Activated naive CD4-positive, alpha-beta T cell (primary cell): ENCODE results near the gene NT5C3B.
A peak's percentile ranks its signal among the peaks of the same experiment; 100 is the strongest.

ENCODE experiments used
- DNase-seq, 4 experiments: peaks; one replicate each; lab custom pipeline; 2025; lab: John Stamatoyannopoulos, UW

Gene NT5C3B

GRCh38 chr17:41810659-41811548, 25.1 kb downstream of the NT5C3B start:
- DNase-seq: peak in 1 of 4 experiments; percentile 35

- no peak for DNase-seq
These were observed 29.2 kb downstream of the NT5C3B start for GRCh38 chr17:41806685-41807445.

- DNase-seq: no peak
These were observed 32.7 kb downstream of the NT5C3B start for GRCh38 chr17:41803049-41804020.

- DNase-seq: peak; percentile 31 to 70 (median 64)
These were observed 34.4 kb downstream of the NT5C3B start for GRCh38 chr17:41801374-41802271.

- no peak for DNase-seq
These were observed 35.2 kb downstream of the NT5C3B start for GRCh38 chr17:41800601-41801373.

- DNase-seq: no peak
These were observed 36.7 kb downstream of the NT5C3B start for GRCh38 chr17:41799366-41799765.

GRCh38 chr17:41797377-41797776, 38.7 kb downstream of the NT5C3B start:
- no peak for DNase-seq

GRCh38 chr17:41796121-41796895, 39.7 kb downstream of the NT5C3B start:
- DNase-seq: no peak

- DNase-seq: no peak
These were observed 41.5 kb downstream of the NT5C3B start for GRCh38 chr17:41794540-41794975.

- DNase-seq: no peak
These were observed 42.1 kb downstream of the NT5C3B start for GRCh38 chr17:41793784-41794539.

GRCh38 chr17:41792845-41793783, 42.9 kb downstream of the NT5C3B start:
- no peak for DNase-seq

- DNase-seq: no peak
These were observed 49.0 kb downstream of the NT5C3B start for GRCh38 chr17:41787021-41787418.

GRCh38 chr17:41786227-41787020, 49.6 kb downstream of the NT5C3B start, which contains the start of gene JUP:
Gene JUP, minus strand, starts transcription at chr17:41786711. Its CDS starts 14,857 bp downstream, at chr17:41771854.
- DNase-seq: peak; percentile 62 to 84 (median 68)

GRCh38 chr17:41785859-41786226, 50.2 kb downstream of the NT5C3B start:
- DNase-seq: no peak

- DNase-seq: no peak
These were observed 50.8 kb downstream of the NT5C3B start for GRCh38 chr17:41785091-41785858.
